HFFc6 (cell line): ENCODE results near the gene DUOX2. TPM values are rescaled to one million over a fixed set of nuclear protein-coding genes. Genes with fewer than 3 reads are reported as not detected.
"Not testable (repeated sequence)": the region's sequence is repeated elsewhere in the genome, so short reads cannot be mapped to it uniquely, and the experiment has no call there.

ENCODE experiments used
- DNase-seq: peaks from one replicate; pipeline ENCODE4 v3.0.0-alpha.2; 2018
- H3K27ac Mint-ChIP-seq: 2 replicates; pipeline ENCODE4 v1.8.0; 2020; ENCODE audit warnings: mild to moderate bottlenecking, mixed read lengths
- H3K27me3 Mint-ChIP-seq: 2 replicates; pipeline ENCODE4 v1.8.0; 2021; ENCODE audit warnings: mild to moderate bottlenecking, moderate library complexity, mixed read lengths; ENCODE audit not compliant: insufficient read depth
- H3K36me3 Mint-ChIP-seq: 2 replicates; pipeline ENCODE4 v1.8.0; 2021; ENCODE audit warnings: low read depth, mixed read lengths
- H3K4me1 Mint-ChIP-seq: 2 replicates; pipeline ENCODE4 v1.8.0; 2020; ENCODE audit warnings: low read depth, mixed read lengths
- H3K4me3 Mint-ChIP-seq: 2 replicates; pipeline ENCODE4 v1.8.0; 2020; ENCODE audit warnings: mild to moderate bottlenecking, moderate library complexity, mixed read lengths
- H3K9me3 Mint-ChIP-seq: 2 replicates; pipeline ENCODE4 v1.8.0; 2020; ENCODE audit warnings: mild to moderate bottlenecking, mixed read lengths
- total RNA-seq, 6 experiments: library from RNA; stranded (reverse); fragmentation: NEBNext Ultra II Directional; extraction: Animal tissue kit (Norgen Biotek cat#: 25700); gene quantifications; 2 replicates in 1 of 6; 3 replicates in 5 of 6; pipeline ENCODE4 v1.2.3, GENCODE V29; 2021
- TF ChIP-seq, protein P1 (sequence below): fragments of 200-600 bp; sonication (generic); IDR thresholded peaks from 2 replicates; pipeline ENCODE4 v1.5.0; 2021; ENCODE audit warnings: antibody characterized with exemption, mild to moderate bottlenecking

The DUOX2 gene
- total RNA-seq, 6 experiments from 2014 or later, result not detected

DNA sequence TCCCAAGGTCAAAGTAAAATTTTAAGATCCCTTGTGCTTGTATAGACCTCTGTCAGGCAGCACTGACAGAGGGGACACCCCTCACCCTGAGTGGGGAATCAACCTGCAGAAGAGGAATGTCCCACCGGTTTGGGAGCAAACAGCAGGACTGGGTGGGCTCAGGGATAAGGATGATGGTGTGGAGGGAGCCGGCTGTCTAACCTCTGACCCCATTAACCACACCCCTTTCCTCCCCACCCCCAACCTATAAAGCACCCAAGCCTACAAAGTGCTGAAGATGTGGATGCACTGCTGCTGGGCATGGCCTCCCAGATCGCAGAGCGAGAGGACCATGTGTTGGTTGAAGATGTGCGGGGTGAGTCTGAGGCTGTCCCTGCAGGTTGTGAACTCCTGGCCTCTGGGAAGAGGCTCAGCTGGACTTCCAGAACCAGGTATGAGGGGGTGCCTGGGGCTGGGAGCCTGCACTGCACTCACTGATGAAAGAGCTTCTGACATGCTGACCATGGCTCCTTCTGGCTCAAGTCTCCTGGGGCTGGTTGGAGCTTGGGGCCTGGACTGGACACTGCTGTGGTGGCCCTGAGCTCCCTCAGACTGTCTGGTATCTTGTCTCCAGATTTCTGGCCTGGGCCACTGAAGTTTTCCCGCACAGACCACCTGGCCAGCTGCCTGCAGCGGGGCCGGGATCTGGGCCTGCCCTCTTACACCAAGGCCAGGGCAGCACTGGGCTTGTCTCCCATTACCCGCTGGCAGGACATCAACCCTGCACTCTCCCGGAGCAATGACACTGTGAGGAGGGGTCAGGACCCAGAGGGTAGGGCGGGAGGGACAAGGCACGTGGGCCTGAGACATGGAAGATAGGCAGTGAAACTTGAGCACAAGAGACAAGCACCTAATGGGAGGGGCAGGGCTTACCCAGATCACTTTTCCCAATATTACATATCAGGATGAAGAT, 25.1 kb upstream of the DUOX2 start:
- no peaks in the 10 kb centered on the region for H3K36me3 Mint-ChIP-seq
- no peak for DNase-seq
- H3K27ac Mint-ChIP-seq, result no peak overlapping the region
- peaks cover 7% of the 10 kb centered on the region for H3K27me3 Mint-ChIP-seq
- TF ChIP-seq, protein P1, sequence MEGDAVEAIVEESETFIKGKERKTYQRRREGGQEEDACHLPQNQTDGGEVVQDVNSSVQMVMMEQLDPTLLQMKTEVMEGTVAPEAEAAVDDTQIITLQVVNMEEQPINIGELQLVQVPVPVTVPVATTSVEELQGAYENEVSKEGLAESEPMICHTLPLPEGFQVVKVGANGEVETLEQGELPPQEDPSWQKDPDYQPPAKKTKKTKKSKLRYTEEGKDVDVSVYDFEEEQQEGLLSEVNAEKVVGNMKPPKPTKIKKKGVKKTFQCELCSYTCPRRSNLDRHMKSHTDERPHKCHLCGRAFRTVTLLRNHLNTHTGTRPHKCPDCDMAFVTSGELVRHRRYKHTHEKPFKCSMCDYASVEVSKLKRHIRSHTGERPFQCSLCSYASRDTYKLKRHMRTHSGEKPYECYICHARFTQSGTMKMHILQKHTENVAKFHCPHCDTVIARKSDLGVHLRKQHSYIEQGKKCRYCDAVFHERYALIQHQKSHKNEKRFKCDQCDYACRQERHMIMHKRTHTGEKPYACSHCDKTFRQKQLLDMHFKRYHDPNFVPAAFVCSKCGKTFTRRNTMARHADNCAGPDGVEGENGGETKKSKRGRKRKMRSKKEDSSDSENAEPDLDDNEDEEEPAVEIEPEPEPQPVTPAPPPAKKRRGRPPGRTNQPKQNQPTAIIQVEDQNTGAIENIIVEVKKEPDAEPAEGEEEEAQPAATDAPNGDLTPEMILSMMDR, result no peak
- H3K4me1 Mint-ChIP-seq, result no peaks in the 10 kb centered on the region
- H3K4me3 Mint-ChIP-seq, result no peak overlapping the region
- H3K9me3 Mint-ChIP-seq, result no peaks in the 10 kb centered on the region

- DNase-seq, result no peak
- no peaks in the 10 kb centered on the region for H3K9me3 Mint-ChIP-seq
- no peak overlapping the region for H3K27ac Mint-ChIP-seq
- peaks cover 16% of the 10 kb centered on the region for H3K27me3 Mint-ChIP-seq
- no peak overlapping the region for H3K4me3 Mint-ChIP-seq
- H3K4me1 Mint-ChIP-seq, result no peaks in the 10 kb centered on the region
- H3K36me3 Mint-ChIP-seq, result no peaks in the 10 kb centered on the region
- TF ChIP-seq, protein P1, result no peak
Observed at GRCh38 chr15:45137703-45138102, 23.7 kb upstream of the DUOX2 start.

GRCh38 chr15:45136378-45136764, 22.4 kb upstream of the DUOX2 start:
- Mint-ChIP-seq H3K4me3 (no peak overlapping the region), H3K36me3 (no peaks in the 10 kb centered on the region), H3K27ac (no peak overlapping the region), H3K9me3 (no peaks in the 10 kb centered on the region), H3K4me1 (no peaks in the 10 kb centered on the region), H3K27me3 (peaks cover 24% of the 10 kb centered on the region)
- DNase-seq, result no peak
- TF ChIP-seq, protein P1, result no peak; the same call in 1 of the 2 replicates

- H3K27ac Mint-ChIP-seq, H3K4me1 Mint-ChIP-seq, H3K36me3 Mint-ChIP-seq, H3K4me3 Mint-ChIP-seq, DNase-seq, H3K9me3 Mint-ChIP-seq: not testable (repeated sequence)
- H3K27me3 Mint-ChIP-seq, result peaks cover 29% of the 10 kb centered on the region
Observed at GRCh38 chr15:45135705-45136377, 21.9 kb upstream of the DUOX2 start.

GRCh38 chr15:45134682-45135604, 21.0 kb upstream of the DUOX2 start:
- no peaks in the 10 kb centered on the region for H3K4me1 Mint-ChIP-seq
- peaks cover 34% of the 10 kb centered on the region for H3K27me3 Mint-ChIP-seq
- no peak overlapping the region for H3K27ac Mint-ChIP-seq
- H3K4me3 Mint-ChIP-seq, result no peak overlapping the region
- H3K36me3 Mint-ChIP-seq, result no peaks in the 10 kb centered on the region
- no peak for DNase-seq
- TF ChIP-seq, protein P1, result no peak
- no peaks in the 10 kb centered on the region for H3K9me3 Mint-ChIP-seq
